HT1080 (cell line): ENCODE results near the gene MIOX. TPM values are rescaled to one million over a fixed set of nuclear protein-coding genes. Genes with fewer than 3 reads are reported as not detected.

Experiments used
- DNase-seq: peaks from one replicate; pipeline ENCODE4 v3.0.0-alpha.2; 2015; ENCODE audit warnings: low read depth
- total RNA-seq: library from RNA; depleted of rRNA; stranded (reverse); fragments of >200 nt; shearing (Covaris generic); gene quantifications from 2 replicates; pipeline ENCODE4 v1.2.3, GENCODE V29; 2014

The MIOX gene
- total RNA-seq, 1 experiment from 2014 or later: not detected

GRCh38 chr22:50489363-50490243, 2.9 kb downstream of the MIOX start:
- DNase-seq: no peak

- no peak for DNase-seq
Measured at GRCh38 chr22:50490531-50491308, 4.1 kb downstream of the MIOX start.

GRCh38 chr22:50497093-50497492, 10.4 kb downstream of the MIOX start:
- no peak for DNase-seq

GRCh38 chr22:50498322-50498890, 11.7 kb downstream of the MIOX start:
- peak; percentile 68 for DNase-seq

DNA sequence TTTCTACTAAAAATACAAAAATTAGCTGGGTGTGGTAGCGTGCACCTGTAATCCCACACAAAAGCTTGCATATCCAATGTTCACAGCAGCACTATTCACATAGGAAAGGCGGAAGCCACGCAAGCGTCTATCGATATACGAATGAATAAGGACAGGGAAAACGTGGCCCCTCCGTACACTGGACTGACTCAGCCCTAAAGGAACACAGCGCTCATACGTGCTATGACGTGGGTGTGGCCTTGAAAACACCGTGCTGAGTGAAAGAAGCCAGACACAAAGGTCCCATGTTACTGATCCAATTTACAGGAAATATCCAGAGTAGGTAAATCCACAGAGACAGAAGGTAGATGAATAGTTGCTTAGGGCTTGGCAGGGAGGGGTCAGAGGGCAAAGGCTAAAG, 13.8 kb downstream of the MIOX start:
- DNase-seq: no peak

GRCh38 chr22:50502096-50502495, 15.4 kb downstream of the MIOX start:
- DNase-seq: no peak

DNA sequence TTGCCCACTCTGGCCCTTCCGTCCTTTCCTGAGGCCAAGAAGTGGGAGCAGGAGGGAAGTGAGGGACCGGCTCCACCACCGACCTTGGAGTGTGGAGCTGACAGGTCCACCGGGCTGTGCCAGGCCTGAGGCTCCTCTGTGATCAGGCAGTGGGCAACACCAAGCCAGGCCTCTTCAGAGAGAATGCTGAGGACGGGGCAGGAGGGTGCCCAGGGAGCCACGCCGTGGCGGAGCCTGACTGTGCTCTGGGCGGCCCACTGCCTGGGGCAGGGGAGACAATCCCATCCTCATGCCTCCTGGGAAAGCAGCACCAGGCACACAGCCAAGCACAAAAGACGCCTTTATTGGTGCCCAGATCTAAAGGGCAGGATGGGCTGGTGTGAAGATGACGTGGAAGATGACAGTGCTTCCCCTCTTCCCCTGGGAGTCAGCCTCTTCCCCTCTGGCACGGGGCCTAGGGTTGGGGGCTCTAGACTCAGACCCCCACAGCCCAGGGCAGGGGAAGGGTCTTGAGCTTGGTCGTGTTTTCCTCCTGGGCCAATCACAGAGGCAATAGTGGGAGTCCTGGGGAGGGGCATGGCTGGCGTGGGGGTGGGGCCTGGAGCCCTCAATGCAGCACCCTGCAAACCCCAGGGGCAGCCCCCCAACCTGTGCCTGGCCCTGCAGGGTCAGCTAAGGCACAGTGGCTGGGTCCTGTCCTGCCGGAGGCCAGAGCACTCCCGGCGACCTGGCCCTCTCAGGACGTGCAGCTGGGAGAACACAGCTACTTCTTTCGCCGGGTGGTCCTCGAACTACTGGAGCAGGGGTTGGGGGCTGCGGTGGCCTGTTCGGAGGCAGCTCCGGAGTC, 16.2 kb downstream of the MIOX start:
- no peak for DNase-seq

- no peak for DNase-seq
Measured at GRCh38 chr22:50503475-50504145, 17.0 kb downstream of the MIOX start.

GRCh38 chr22:50504369-50505211, 17.9 kb downstream of the MIOX start:
- no peak for DNase-seq

GRCh38 chr22:50505276-50505775, 18.7 kb downstream of the MIOX start:
- no peak for DNase-seq

- DNase-seq: no peak
Measured at GRCh38 chr22:50505776-50506610, 19.3 kb downstream of the MIOX start.

DNA sequence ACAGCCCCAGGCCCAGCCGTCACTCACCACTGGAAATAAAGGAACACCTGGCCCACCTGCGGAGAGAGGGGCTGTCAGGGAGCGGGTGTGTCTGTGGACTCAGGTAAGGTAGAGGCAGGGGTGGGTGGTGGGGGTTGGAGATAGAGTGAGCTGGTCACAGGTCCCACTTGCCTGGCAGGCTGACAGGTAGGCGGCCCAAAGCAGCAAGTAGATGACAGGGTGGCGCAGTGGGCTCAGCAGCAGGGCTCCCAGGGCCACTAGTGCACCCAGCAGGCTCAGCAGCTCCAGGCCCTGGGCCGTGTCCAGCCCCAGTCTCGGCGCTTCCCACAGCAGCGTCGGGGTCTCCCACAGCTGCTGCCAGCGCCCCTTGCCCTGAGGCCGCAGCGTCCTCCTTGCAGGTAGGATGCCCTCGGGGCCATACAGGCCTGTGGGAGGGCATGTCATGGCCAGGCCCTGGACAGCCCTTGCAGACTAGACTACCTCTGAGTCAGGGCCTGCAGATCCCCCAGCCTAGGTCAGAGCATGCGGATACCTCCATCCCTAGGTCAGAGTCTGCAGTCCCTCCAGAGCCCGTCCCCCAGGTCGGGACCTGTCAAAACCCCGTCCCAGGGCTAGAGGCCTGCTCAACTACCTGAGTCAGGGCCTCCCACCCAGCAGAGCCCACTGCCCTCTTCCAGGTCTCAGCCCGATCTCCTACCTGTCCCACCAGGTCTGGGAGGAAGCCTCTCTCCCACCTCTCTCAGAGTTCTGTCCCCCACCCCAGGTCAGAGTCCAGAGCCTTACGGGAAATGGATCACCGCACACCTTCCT, 20.2 kb downstream of the MIOX start:
- DNase-seq: no peak

GRCh38 chr22:50507421-50507990, 20.8 kb downstream of the MIOX start, which contains the start of gene LMF2:
LMF2 (minus strand) TSS chr22:50507702; CDS start chr22:50507675, 27 bp downstream.
- no peak for DNase-seq

DNA sequence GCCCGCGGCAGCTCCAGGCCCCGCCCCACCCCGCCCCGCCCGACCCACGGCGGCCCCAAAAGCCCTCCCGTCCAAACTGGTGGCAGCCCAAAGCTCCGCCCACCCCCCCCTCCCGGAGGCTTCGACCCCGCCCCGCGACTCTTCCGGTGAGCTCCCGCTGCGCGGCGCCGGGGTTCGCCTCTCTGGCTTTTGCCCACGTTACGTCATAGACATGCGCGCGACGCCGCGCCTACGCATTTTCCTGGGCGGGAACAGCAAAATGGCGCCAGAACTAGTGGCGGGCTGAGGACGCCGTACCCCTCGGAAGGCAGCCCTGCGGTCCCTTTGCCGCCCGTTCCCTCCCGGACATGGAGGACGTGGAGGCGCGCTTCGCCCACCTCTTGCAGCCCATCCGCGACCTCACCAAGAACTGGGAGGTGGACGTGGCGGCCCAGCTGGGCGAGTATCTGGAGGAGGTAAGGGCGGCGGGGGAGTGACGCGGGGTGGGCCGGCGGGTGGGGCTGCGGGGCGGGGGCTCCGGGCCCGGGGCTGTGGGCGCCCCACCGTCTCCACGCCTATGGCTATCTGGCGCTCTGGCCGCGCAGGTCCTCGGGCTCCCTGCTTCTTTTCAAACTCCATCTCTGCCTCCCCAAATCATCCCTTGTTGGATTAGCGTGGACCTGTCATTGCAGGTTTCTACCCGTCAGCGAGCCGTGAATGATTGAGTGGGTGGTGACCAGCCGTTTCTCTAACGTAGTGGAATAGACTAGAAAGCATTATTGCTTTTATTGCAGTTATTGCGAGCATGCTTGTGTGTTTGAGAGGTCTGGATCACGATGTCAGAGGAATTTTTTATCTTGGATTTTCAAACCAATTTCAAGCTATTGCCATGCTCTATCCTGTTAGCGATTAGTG, 21.6 kb downstream of the MIOX start, which contains the start of gene NCAPH2:
TSS of gene NCAPH2 (plus strand) at position 234 of the 894 bp plus-strand sequence. CDS start at position 348, 114 bp downstream.
- DNase-seq: peak; percentile 89

DNA sequence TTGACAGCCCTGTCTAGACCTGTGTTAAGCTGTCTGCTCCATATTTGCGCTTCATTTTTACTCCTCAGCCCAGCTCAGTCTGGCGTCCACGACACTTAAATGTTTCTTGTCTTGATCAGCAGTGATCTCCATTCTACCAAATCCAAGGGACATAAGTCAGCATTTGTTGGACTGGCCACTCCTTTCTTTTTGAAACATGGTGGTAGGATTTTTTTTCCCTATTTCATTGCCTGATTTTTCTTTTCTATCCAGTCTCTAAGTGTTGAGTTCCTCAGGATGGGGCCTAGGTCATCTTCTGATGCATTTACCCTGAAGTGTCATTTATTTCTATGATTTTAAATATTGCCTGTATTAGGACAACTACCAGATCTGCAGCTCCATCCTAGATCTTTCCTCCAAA, 22.2 kb downstream of the MIOX start:
- DNase-seq: no peak

- no peak for DNase-seq
Measured at GRCh38 chr22:50513175-50513574, 26.5 kb downstream of the MIOX start.
